Heart right ventricle (tissue), 16 donors: ENCODE results near the gene SYNPO2L. TPM values are rescaled to one million over a fixed set of nuclear protein-coding genes. Genes with fewer than 3 reads are reported as not detected.

ENCODE experiments used
- ATAC-seq, 8 donors: fragments of 200-7000 bp; cut with Tn5 transposase; one replicate each; pipeline ENCODE4 v1.9.1; 2020; ENCODE audit warnings: mild to moderate bottlenecking in 8 of 8, moderate library complexity in 8 of 8, moderate number of reproducible peaks in 1 of 8
- DNase-seq, 2 donors: peaks; one replicate each; pipeline ENCODE4 v3.0.0-alpha.2; 2020
- H3K27ac ChIP-seq, 10 donors: fragments of 200-600 bp; sonication (generic) in 2 of 10; one replicate each; pipeline versions ENCODE4 v1.5.0 to v1.8.0; 2020 to 2022; ENCODE audit warnings: mild to moderate bottlenecking in 3 of 10
- H3K27me3 ChIP-seq, 7 donors: fragments of 200-600 bp; one replicate each; pipeline ENCODE4 v1.8.0; 2021 to 2022; ENCODE audit warnings: mild to moderate bottlenecking in 2 of 7
- H3K36me3 ChIP-seq, 9 donors: fragments of 200-600 bp; sonication (generic) in 1 of 9; one replicate each; pipeline versions ENCODE4 v1.5.0 to v1.8.0; 2020 to 2022; ENCODE audit warnings: mild to moderate bottlenecking in 2 of 9
- H3K4me1 ChIP-seq, 9 donors: fragments of 200-600 bp; sonication (generic) in 1 of 9; one replicate each; pipeline versions ENCODE4 v1.5.0 to v1.8.0; 2020 to 2022; ENCODE audit warnings: mild to moderate bottlenecking in 4 of 9
- H3K4me3 ChIP-seq, 10 donors: fragments of 200-600 bp; sonication (generic) in 2 of 10; one replicate each; pipeline versions ENCODE4 v1.5.0 to v1.8.0; 2020 to 2022; ENCODE audit warnings: mild to moderate bottlenecking in 7 of 10, moderate library complexity in 2 of 10
- H3K9me3 ChIP-seq, 11 donors: fragments of 200-600 bp in 10 of 11; sonication (generic) in 2 of 11; one replicate each; pipeline versions ENCODE4 v1.5.0 to v1.8.0; 2013 to 2022; ENCODE audit warnings: mild to moderate bottlenecking in 2 of 11, control low read depth in 1 of 11, moderate library complexity in 1 of 11
- WGBS, 2 donors: extraction: QIAGEN DNeasy Blood & Tissue Kit; methylation state at CpG; one replicate each; pipeline ENCODE4 v1.1.7; 2013; ENCODE audit warnings: inconsistent platforms in 1 of 2; 5-methylcytosine and 5-hydroxymethylcytosine counted together
- intact Hi-C, 10 donors: fragments of 100-400 bp; cut with DNase I; formaldehyde crosslinking; loops; one replicate each; pipeline versions ENCODE4 v1.11.1 to v1.14.2; 2022
- polyA plus RNA-seq, 2 donors: library from polyadenylated mRNA; stranded (reverse); fragments of 200-250 nt; gene quantifications; one replicate each; pipeline ENCODE4 v1.2.3, GENCODE V29; 2013
- total RNA-seq, 10 donors: library from RNA; stranded (reverse); fragmentation: NEBNext Ultra II Directional in 3 of 10; extraction: Animal tissue kit (Norgen Biotek cat#: 25700) in 3 of 10; gene quantifications; one replicate each; pipeline versions ENCODE4 v1.2.1 to v1.2.4, GENCODE V29; 2021 to 2023
- TF ChIP-seq, protein P1 (sequence below), 9 donors: fragments of 200-600 bp; sonication (generic) in 2 of 9; IDR thresholded peaks; one replicate each; pipeline versions ENCODE4 v1.5.0 to v1.8.0; 2021 to 2022; ENCODE audit warnings: antibody characterized with exemption in 9 of 9, mild to moderate bottlenecking in 5 of 9, moderate library complexity in 1 of 9
- donor health status: Arrhythmogenic right ventricular cardiomyopathy.
- donor health status: ischemic (EF 13 %, LVEDD 7.1; RV severe dilation, severe dysfunction).
- donor health status: healthy with polysubstance abuse.
- donor health status: DM: no; HTN: yes; CAD: no.
- donor health status: DM: no; HTN: no; CAD: no.
- donor health status: ischemic (EF 25% LVEDD 6.9; RV normal size, moderate dysfunction).
- donor health status: ischemic (EF 25% LVEDD 5.7; RV mildly dilated, moderate dysfunction).
- donor health status: healthy.
- donor health status: DM: yes; HTN: yes; CAD: no.
- donor health status: Ischemic cardiomyopathy.
- donor health status: ischemic (EF 35%, LVEDD 5.7; RV mildly dilated, moderate dysfunction).
- donor health status: nonischemic (EF 11% LVEDD 7.7; RV severe dilation, severe dysfunction).
- donor health status: DM: yes; HTN: yes; CAD: no.
- donor health status: PGD.
- donor health status: ischemic (EF 29% LVEDD 5.4; RV normal size, mild dysfunction).
- donor health status: nonischemic (EF 23%, LVEDD 6.1; RV moderate dilation, normal function).

The SYNPO2L gene
- total and polyA plus RNA-seq, 12 donors: 61.6 to 833 (median 381) TPM

GRCh38 chr10:73646598-73647041 lies 9.2 kb downstream of the SYNPO2L start:
- Histone ChIP-seq H3K27me3 (no peaks in the 10 kb centered on the region), H3K4me3 (peak overlapping the region in 5 of 10 donors; percentile 66 to 87 (median 69)), H3K36me3 (no peaks in the 10 kb centered on the region), H3K27ac (peak overlapping the region; percentile 73 to 97 (median 88)), H3K4me1 (peaks cover 5 to 56% (median 31%) of the 10 kb centered on the region in 9 donors), H3K9me3 (no peaks in the 10 kb centered on the region)
- no peak for DNase-seq
- peak in 3 of 8 donors; percentile 2 to 36 (median 9) for ATAC-seq
- WGBS, 2 donors: 66 to 81% methylated on average over 9 of the region's 9 CpGs
- TF ChIP-seq, protein P1, sequence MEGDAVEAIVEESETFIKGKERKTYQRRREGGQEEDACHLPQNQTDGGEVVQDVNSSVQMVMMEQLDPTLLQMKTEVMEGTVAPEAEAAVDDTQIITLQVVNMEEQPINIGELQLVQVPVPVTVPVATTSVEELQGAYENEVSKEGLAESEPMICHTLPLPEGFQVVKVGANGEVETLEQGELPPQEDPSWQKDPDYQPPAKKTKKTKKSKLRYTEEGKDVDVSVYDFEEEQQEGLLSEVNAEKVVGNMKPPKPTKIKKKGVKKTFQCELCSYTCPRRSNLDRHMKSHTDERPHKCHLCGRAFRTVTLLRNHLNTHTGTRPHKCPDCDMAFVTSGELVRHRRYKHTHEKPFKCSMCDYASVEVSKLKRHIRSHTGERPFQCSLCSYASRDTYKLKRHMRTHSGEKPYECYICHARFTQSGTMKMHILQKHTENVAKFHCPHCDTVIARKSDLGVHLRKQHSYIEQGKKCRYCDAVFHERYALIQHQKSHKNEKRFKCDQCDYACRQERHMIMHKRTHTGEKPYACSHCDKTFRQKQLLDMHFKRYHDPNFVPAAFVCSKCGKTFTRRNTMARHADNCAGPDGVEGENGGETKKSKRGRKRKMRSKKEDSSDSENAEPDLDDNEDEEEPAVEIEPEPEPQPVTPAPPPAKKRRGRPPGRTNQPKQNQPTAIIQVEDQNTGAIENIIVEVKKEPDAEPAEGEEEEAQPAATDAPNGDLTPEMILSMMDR (IDR thresholded peaks at IDR 0.05): no peak
- intact Hi-C loops: loop anchor here in 2 of 10 donors (5.0 kb wide), 1 partner anchor 86 kb away; no protein-coding TSS in a partner anchor

DNA sequence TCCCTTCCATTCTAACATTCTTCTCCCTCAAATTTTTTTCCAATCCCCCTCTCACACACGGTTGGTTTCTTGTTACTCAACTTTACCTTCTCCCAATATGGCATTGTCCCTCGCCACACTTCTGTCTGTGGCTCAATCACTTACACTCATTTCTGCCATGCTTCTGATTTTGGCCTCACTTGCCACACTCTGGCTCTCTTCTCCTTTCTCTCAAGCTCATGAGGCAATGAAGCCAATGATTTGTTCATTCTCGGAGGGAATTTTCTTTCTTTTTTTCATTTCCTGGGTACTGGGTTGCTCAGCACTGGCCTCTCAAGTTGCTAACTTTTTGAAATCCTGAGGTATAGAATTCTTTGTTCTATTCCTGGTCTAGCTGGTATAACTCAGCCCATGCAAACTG lies 10.6 kb downstream of the SYNPO2L start:
- H3K27ac ChIP-seq: peak overlapping the region in 6 of 10 donors; percentile 29 to 97 (median 62)
- no peaks in the 10 kb centered on the region for H3K27me3 ChIP-seq
- no peaks in the 10 kb centered on the region for H3K9me3 ChIP-seq
- ATAC-seq (no peak), DNase-seq (no peak)
- H3K4me1 ChIP-seq: peaks cover 10 to 56% (median 31%) of the 10 kb centered on the region in 9 donors
- TF ChIP-seq, protein P1 (IDR thresholded peaks at IDR 0.05): no peak
- 57 to 60% methylated on average over 3 of the region's 3 CpGs for WGBS, 2 donors
- no peaks in the 10 kb centered on the region for H3K36me3 ChIP-seq
- intact Hi-C loops: loop anchor here in 3 of 10 donors (2.0 to 5.0 kb wide), 2 partner anchors 87 to 114 kb away; no protein-coding TSS in a partner anchor
- H3K4me3 ChIP-seq: no peak overlapping the region

DNA sequence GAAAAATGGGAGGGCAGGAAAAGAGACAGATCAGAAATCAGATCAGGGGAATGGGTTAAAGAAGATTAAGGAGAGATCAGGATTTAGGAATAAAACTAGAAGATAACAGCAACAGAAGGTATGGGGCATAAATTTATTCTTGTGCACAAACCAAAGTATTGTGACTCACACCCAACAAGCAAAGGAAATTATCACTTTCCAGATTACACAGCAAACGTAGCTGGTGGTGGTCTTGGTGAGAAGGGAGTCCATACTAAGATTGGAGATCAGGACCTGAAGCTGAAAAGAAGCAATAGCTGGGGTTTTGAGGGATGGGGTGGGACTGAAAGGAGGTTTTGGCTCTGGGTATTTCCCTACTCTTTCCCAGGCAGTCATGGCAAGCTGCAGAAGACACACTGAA lies 11.1 kb downstream of the SYNPO2L start:
- WGBS, 2 donors: 44 to 48% methylated on average over 1 of the region's 1 CpG
- intact Hi-C loops: loop anchor here in 9 of 10 donors (1.0 to 5.0 kb wide), 6 partner anchors 88 to 117 kb away; no protein-coding TSS in a partner anchor
- Histone ChIP-seq H3K27me3 (no peaks in the 10 kb centered on the region), H3K9me3 (no peaks in the 10 kb centered on the region), H3K4me1 (peaks cover 10 to 52% (median 28%) of the 10 kb centered on the region in 9 donors), H3K27ac (peak overlapping the region in 7 of 10 donors; percentile 25 to 97 (median 61)), H3K36me3 (no peaks in the 10 kb centered on the region), H3K4me3 (no peak overlapping the region)
- TF ChIP-seq, protein P1 (IDR thresholded peaks at IDR 0.05): no peak
- ATAC-seq (no peak), DNase-seq (no peak)

DNA sequence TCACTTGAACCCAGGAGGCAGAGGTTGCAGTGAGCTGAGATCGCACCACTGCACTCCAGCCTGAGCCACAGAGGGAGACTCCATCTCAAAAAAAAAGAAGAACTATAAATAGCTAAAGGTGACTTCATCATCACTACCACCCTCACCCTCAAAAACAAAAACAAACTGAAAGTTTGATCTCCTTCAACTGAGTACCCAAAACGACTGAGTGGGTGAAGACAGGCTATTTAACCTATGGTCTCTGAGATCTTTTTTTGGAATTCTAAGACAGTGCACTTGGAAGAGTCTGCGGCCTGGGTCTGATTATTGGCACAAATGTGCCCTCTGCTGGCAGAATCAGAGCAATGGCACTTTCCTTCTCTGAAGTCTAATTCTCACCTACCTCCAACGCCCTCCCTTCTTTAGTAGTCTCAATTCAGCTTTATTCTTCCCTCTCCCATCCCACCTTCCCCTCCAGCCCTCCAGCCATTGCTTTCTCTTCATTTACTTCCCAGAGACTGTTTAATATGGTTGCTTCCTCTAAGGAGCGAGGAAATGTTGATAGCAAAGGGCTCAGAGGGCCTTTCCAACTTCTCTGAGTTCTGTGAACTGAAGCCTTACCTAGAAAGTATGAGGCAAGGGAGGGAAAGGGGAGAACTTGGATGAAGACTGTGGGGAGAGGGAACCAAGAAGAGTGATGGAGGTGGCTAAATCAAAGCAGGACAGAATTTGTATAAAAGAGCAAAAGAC lies 11.7 kb downstream of the SYNPO2L start:
- H3K36me3 ChIP-seq: no peaks in the 10 kb centered on the region
- TF ChIP-seq, protein P1 (IDR thresholded peaks at IDR 0.05): peak; percentile 73 to 93 (median 87)
- ATAC-seq (peak in 7 of 8 donors; percentile 2 to 46 (median 34)), DNase-seq (no peak)
- H3K4me3 ChIP-seq: no peak overlapping the region
- no peaks in the 10 kb centered on the region for H3K9me3 ChIP-seq
- H3K27me3 ChIP-seq: no peaks in the 10 kb centered on the region
- intact Hi-C loops: loop anchor here in 9 of 10 donors (1.0 to 5.0 kb wide), 5 partner anchors 112 to 117 kb away; no protein-coding TSS in a partner anchor
- peaks cover 10 to 50% (median 28%) of the 10 kb centered on the region in 9 donors for H3K4me1 ChIP-seq
- H3K27ac ChIP-seq: peak overlapping the region in 7 of 10 donors; percentile 10 to 97 (median 50)
- 11 to 18% methylated on average over 5 of the region's 5 CpGs for WGBS, 2 donors
